Keratinocyte (primary cell): Measurements from ENCODE around the gene UBE2B. TPM values are rescaled to one million over a fixed set of nuclear protein-coding genes. Genes with fewer than 3 reads are reported as not detected.
A peak's percentile ranks its signal among the peaks of the same experiment; 100 is the strongest.

Source experiments
- DNase-seq: peaks from one replicate; pipeline ENCODE4 v3.0.0-alpha.2; 2011; ENCODE audit warnings: low read depth, missing footprints, low spot score
- FAIRE-seq: peaks from 2 replicates; lab custom pipeline; 2011; peaks lifted over from hg19 to GRCh38; lab: Jason Lieb, UNC
- H2AFZ ChIP-seq: 2 replicates; pipeline ENCODE4 v1.6.0; 2012; ENCODE audit warnings: low read length, control low read depth, inconsistent platforms; ENCODE audit not compliant: control insufficient read depth
- H3K27ac ChIP-seq: 2 replicates; pipeline ENCODE4 v1.5.1; 2011; ENCODE audit warnings: low read length; ENCODE audit not compliant: control insufficient read depth, insufficient read depth
- H3K27me3 ChIP-seq: 3 replicates; pipeline ENCODE4 v1.6.0; 2011; ENCODE audit warnings: low read length; ENCODE audit not compliant: control insufficient read depth, insufficient read depth; ENCODE audit errors: extremely low read depth
- H3K36me3 ChIP-seq, 2 experiments: 2 replicates in 1 of 2; 3 replicates in 1 of 2; pipeline ENCODE4 v1.5.1; 2011; ENCODE audit warnings: low read length in 2 of 2, mild to moderate bottlenecking in 1 of 2; ENCODE audit not compliant: control insufficient read depth in 2 of 2, insufficient read depth in 2 of 2; ENCODE audit errors: extremely low read depth in 1 of 2
- H3K4me1 ChIP-seq: 3 replicates; pipeline ENCODE4 v1.5.1; 2011; ENCODE audit warnings: low read length; ENCODE audit not compliant: control insufficient read depth, insufficient read depth; ENCODE audit errors: extremely low read depth
- H3K4me2 ChIP-seq: 3 replicates; pipeline ENCODE4 v1.6.0; 2011; ENCODE audit warnings: low read depth, low read length; ENCODE audit not compliant: control insufficient read depth, insufficient read depth; ENCODE audit errors: extremely low read depth
- H3K4me3 ChIP-seq, 3 experiments: fragments of 200-600 bp in 1 of 3; sonication (generic) in 1 of 3; 2 replicates in 2 of 3; 3 replicates in 1 of 3; pipeline ENCODE4 v1.5.1; 2011 to 2016; ENCODE audit warnings: low read length in 3 of 3, mild to moderate bottlenecking in 3 of 3, control low read depth in 2 of 3, inconsistent platforms in 1 of 3, low read depth in 1 of 3, mixed read lengths in 1 of 3, mixed run types in 1 of 3, moderate library complexity in 1 of 3; ENCODE audit not compliant: control insufficient read depth in 2 of 3, insufficient read depth in 2 of 3; ENCODE audit errors: extremely low read depth in 1 of 3
- H3K79me2 ChIP-seq: 2 replicates; pipeline ENCODE4 v1.6.0; 2012; ENCODE audit warnings: low read length; ENCODE audit not compliant: control insufficient read depth, insufficient read depth
- H3K9ac ChIP-seq: 3 replicates; pipeline ENCODE4 v1.6.0; 2011; ENCODE audit warnings: low read length; ENCODE audit not compliant: control insufficient read depth, insufficient read depth; ENCODE audit errors: extremely low read depth
- H3K9me1 ChIP-seq: 3 replicates; pipeline ENCODE4 v1.6.0; 2011; ENCODE audit warnings: low read length; ENCODE audit not compliant: control insufficient read depth, insufficient read depth; ENCODE audit errors: extremely low read depth
- H3K9me3 ChIP-seq: 2 replicates; pipeline ENCODE4 v1.5.1; 2012; ENCODE audit warnings: low read depth, low read length; ENCODE audit not compliant: control insufficient read depth
- H4K20me1 ChIP-seq: 3 replicates; pipeline ENCODE4 v1.6.0; 2011; ENCODE audit warnings: low read length; ENCODE audit not compliant: control insufficient read depth, insufficient read depth; ENCODE audit errors: extremely low read depth
- CTCF ChIP-seq, 3 experiments: IDR thresholded peaks in 1 of 3; conservative IDR thresholded peaks in 1 of 3; optimal IDR thresholded peaks in 1 of 3; 2 replicates in 2 of 3; 3 replicates in 1 of 3; pipeline versions ENCODE3 to v1.5.1; 2011; ENCODE audit warnings: low read length in 3 of 3, mild to moderate bottlenecking in 3 of 3, moderate library complexity in 2 of 3, control low read depth in 1 of 3, inconsistent platforms in 1 of 3; ENCODE audit not compliant: insufficient read depth in 2 of 3; ENCODE audit errors: extremely low read depth in 1 of 3
- EZH2 ChIP-seq: IDR thresholded peaks from one replicate; pipeline ENCODE4 v1.6.1; 2012; ENCODE audit warnings: inconsistent platforms, mild to moderate bottlenecking, low read length, moderate library complexity
- dilution Hi-C: fragments of 300-500 bp; cut with MboI; formaldehyde crosslinking; loops from one replicate; pipeline ENCODE4 v1.7.0; 2020; ENCODE audit warnings: low sequenced_read_pairs; ENCODE audit not compliant: extremely low pct_ligation_motif_present
- polyA plus RNA-seq, 5 experiments: library from polyadenylated mRNA; depleted of rRNA in 3 of 5; stranded (reverse) in 3 of 5; stranded (forward) in 1 of 5; unstranded in 1 of 5; fragments of >200 nt; gene quantifications; 1 replicate in 1 of 5; 2 replicates in 3 of 5; 3 replicates in 1 of 5; pipeline versions ENCODE4 v1.2.1 to v1.2.3, GENCODE V29; 2011 to 2012; ENCODE audit warnings: missing spikeins in 2 of 5, low read depth in 1 of 5, low replicate concordance in 1 of 5

The UBE2B gene
- polyA plus RNA-seq, 1 donor (not counting 4 experiments of a cell fraction or from before 2014, with no cell fraction given) = 73.5 TPM

- H3K4me3 ChIP-seq = peak overlapping the region in 1 of 3 experiments; percentile 1
- DNase-seq (peak; percentile 99), FAIRE-seq (peak; percentile 95)
- no peaks in the 10 kb centered on the region for H3K9me3 ChIP-seq
- H3K9me1 ChIP-seq = peaks cover 3% of the 10 kb centered on the region
- H3K36me3 ChIP-seq = no peaks in the 10 kb centered on the region
- H3K9ac ChIP-seq = peak overlapping the region; percentile 28
- dilution Hi-C loops = no loop called here
- H2AFZ ChIP-seq = no peak overlapping the region
- no peaks in the 10 kb centered on the region for H3K27me3 ChIP-seq
- peak overlapping the region; percentile 72 for H3K27ac ChIP-seq
- H4K20me1 ChIP-seq = no peaks in the 10 kb centered on the region
- H3K4me2 ChIP-seq = peak overlapping the region; percentile 68
- H3K79me2 ChIP-seq = no peaks in the 10 kb centered on the region
- H3K4me1 ChIP-seq = peaks cover 56% of the 10 kb centered on the region
- TF ChIP-seq EZH2 (no peak), CTCF (optimal IDR thresholded peaks at IDR 0.05 in 1 of 3, IDR thresholded peaks at IDR 0.05 in 1 of 3, conservative IDR thresholded peaks at IDR 0.05 in 1 of 3; ENCODE audit: extremely low read depth in 1 of 3, insufficient read depth in 2 of 3, low read length in 3 of 3) (peak in 2 of 3 experiments; percentile 17 to 45)
Measured at GRCh38 chr5:134439210-134439654, 67.9 kb downstream of the UBE2B start.

GRCh38 chr5:134440201-134440755, 68.9 kb downstream of the UBE2B start:
- TF ChIP-seq CTCF (optimal IDR thresholded peaks at IDR 0.05 in 1 of 3, IDR thresholded peaks at IDR 0.05 in 1 of 3, conservative IDR thresholded peaks at IDR 0.05 in 1 of 3; ENCODE audit: extremely low read depth in 1 of 3, insufficient read depth in 2 of 3, low read length in 3 of 3) (no peak), EZH2 (no peak)
- Histone ChIP-seq H3K79me2 (no peaks in the 10 kb centered on the region), H3K4me1 (peaks cover 51% of the 10 kb centered on the region), H2AFZ (no peak overlapping the region), H3K4me2 (peak overlapping the region; percentile 22), H3K9me1 (no peaks in the 10 kb centered on the region), H3K36me3 (no peaks in the 10 kb centered on the region), H3K9me3 (no peaks in the 10 kb centered on the region), H4K20me1 (no peaks in the 10 kb centered on the region), H3K27ac (peak overlapping the region; percentile 65), H3K4me3 (no peak overlapping the region), H3K27me3 (no peaks in the 10 kb centered on the region), H3K9ac (no peak overlapping the region)
- no peak for FAIRE-seq
- DNase-seq = no peak
- dilution Hi-C loops = no loop called here

Other genes with a start within 250 kb of the UBE2B start
- gene SKP1, start 194.6 kb upstream of the UBE2B start, polyA plus RNA-seq = 318 to 558 TPM (median 444 TPM) in 3 replicates
- gene PPP2CA, start 145.5 kb upstream of the UBE2B start, polyA plus RNA-seq = 126 to 255 TPM (median 161 TPM) in 3 replicates
- 0.45 to 1.7 TPM (median 1.6 TPM) in 3 replicates for gene CDKL3, start 4.4 kb upstream of the UBE2B start, polyA plus RNA-seq
- gene CDKN2AIPNL, start 40.3 kb downstream of the UBE2B start, polyA plus RNA-seq = 17.4 to 28.4 TPM (median 22.2 TPM) in 3 replicates
- 8.4 to 15.5 TPM (median 11.1 TPM) in 3 replicates for gene JADE2, start 154.1 kb downstream of the UBE2B start, polyA plus RNA-seq